CD4-positive, alpha-beta T cell treated with Interleukin-15 for 4 hours (primary cell): ENCODE data around the gene NPIPB9.
"Not testable (repeated sequence)": the region's sequence is repeated elsewhere in the genome, so short reads cannot be mapped to it uniquely, and the experiment has no call there.

ENCODE experiments used
- DNase-seq: peaks from one replicate; pipeline ENCODE4 v3.0.0-alpha.2; 2020; ENCODE audit warnings: low spot score

The NPIPB9 gene

DNA sequence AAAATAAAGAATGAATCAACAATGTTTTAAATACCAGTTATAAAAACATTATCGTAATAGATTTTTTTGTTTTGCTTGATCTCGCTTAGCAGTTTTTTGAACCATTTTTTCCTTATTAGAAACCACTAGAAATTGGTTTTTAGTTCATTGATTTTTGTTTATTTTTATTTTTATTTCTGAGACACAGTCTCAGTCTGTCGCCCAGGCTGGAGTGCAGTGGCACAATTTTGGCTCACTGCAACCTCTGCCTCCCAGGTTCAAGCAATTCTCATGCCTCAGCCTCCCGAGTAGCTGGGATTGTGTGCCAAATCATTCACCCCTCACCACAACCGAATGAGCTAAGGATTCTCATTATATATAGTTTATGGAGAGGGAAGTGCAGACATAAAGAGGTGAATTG, at the start of gene NPIPB9:
TSS of gene NPIPB9 (plus strand) at position 301 of the 400 bp plus-strand sequence.
- not testable (repeated sequence) for DNase-seq

DNA sequence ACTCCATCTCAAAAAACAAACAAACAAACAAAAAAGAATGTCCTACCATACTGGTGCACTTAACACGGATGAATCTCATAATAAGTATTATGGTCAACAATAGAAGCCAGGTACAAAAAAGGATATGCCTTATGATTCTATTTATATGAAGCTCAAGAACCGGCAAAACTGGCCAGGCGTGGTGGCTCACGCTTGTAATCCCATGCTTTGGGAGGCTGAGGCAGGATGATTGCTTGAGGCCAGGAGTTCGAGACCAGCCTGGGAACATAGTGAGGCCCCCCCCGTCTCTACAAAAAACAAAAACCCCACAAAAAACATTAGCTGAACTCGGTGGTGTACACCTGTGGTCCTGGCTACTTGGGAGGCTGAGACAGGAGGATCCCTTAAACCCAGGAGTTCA, 47.3 kb upstream of the NPIPB9 start:
- not testable (repeated sequence) for DNase-seq

- DNase-seq = not testable (repeated sequence)
Measured at GRCh38 chr16:28711220-28712083, 40.1 kb upstream of the NPIPB9 start, which contains the start of gene EIF3C. Gene EIF3C (plus strand): TSS chr16:28711464. CDS start chr16:28711687, 223 bp downstream.

GRCh38 chr16:28722852-28723650, 28.5 kb upstream of the NPIPB9 start:
- not testable (repeated sequence) for DNase-seq

DNA sequence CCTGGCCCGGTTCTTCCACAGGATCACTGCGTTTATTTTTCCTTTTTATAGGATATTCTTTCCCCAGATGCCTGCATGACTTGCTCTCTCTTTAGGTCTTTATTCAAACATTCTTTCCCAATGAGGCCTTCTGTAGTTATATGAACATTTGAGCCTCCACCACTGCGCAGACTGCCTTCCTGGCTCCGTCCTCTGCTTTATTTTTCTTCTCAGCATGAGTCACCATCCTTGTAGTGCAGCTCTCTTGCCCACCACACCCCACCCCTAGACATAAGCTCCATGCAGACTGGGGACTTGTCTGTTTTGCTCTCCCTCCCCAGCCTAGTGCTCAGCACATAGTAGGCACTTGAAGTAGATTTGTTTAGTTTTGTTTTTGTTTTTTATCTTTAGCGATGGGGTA, 20.3 kb upstream of the NPIPB9 start:
- not testable (repeated sequence) for DNase-seq

- DNase-seq = not testable (repeated sequence)
Measured at GRCh38 chr16:28732455-28733124, 19.0 kb upstream of the NPIPB9 start.

- not testable (repeated sequence) for DNase-seq
Measured at GRCh38 chr16:28739787-28740186, 11.8 kb upstream of the NPIPB9 start.

- not testable (repeated sequence) for DNase-seq
Measured at GRCh38 chr16:28740631-28741030, 11.0 kb upstream of the NPIPB9 start.

- not testable (repeated sequence) for DNase-seq
Measured at GRCh38 chr16:28741295-28741694, 10.3 kb upstream of the NPIPB9 start.

GRCh38 chr16:28746618-28747350, 4.8 kb upstream of the NPIPB9 start:
- DNase-seq = not testable (repeated sequence)

- DNase-seq = peak; percentile 38
Measured at GRCh38 chr16:28749997-28750465, 1.6 kb upstream of the NPIPB9 start.

- not testable (repeated sequence) for DNase-seq
Measured at GRCh38 chr16:28750469-28751067, 1.0 kb upstream of the NPIPB9 start.

- DNase-seq = not testable (repeated sequence)
Measured at GRCh38 chr16:28781697-28782096, 30.1 kb downstream of the NPIPB9 start.

- not testable (repeated sequence) for DNase-seq
Measured at GRCh38 chr16:28782357-28782756, 30.8 kb downstream of the NPIPB9 start.

DNA sequence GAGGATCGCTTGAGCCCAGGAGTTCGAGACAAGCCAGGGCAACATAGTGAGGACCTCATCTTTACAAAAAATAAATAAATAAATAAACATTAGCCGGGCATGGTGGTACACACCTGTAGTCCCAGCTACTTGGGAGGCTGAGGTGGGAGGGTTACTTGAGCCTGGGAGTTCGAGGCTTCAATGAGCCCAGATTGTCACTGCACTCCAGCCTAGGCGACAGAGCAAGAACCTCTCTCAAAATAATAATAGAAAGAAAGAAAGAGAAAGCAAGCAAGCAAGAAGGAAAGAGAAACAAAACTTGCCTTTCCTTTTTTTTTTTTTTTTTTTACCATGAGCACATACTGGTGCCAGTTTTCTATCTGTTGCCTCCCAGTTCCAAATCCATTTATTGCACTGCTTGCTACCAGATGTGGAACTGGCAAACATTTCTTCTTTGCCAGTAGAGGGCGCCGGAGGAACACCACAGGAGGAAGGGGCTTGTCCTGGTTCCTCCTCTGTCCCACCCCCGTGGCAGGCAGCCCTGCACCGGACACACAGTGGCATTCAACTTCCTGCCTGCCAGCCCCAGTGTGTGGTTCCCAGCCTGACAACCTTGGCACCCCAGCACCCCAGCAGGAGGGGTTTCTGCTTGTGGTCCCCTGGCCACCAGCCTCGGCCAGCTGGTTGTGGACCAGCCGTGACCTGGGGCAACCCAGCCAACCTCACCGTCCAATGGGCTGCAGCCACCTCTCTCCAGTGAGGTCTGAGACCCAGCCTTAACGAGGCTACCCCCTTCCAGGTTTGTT, 50.8 kb downstream of the NPIPB9 start:
- DNase-seq = peak; percentile 72

GRCh38 chr16:28807445-28808120, 56.0 kb downstream of the NPIPB9 start:
- DNase-seq = not testable (repeated sequence)

GRCh38 chr16:28820016-28820415, 68.4 kb downstream of the NPIPB9 start:
- DNase-seq = no peak

DNA sequence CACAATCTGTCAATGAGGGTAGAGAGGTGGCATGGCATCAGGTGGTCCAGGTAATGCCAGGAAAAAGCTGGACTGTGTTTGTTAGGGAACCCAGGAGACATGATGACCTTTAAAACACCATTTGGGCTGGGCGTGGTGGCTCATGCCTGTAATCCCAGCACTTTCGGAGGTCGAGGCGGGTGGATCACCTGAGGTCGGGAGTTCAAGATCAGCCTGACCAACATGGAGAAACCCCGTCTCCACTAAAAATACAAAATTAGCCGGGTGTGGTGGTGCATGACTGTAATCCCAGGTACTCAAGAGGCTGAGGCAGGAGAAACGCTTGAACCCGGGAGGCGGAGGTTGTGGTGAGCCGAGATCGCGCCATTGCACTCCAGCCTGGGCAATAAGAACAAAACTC, 69.0 kb downstream of the NPIPB9 start:
- not testable (repeated sequence) for DNase-seq

- DNase-seq = no peak
Measured at GRCh38 chr16:28821874-28822519, 70.4 kb downstream of the NPIPB9 start.
